Measurements from ENCODE around the gene ZSWIM5.

The ZSWIM5 gene

GRCh38 chr1:45033356-45033755, 173.0 kb downstream of the ZSWIM5 start:
- Histone ChIP-seq H3K36me3 (ENCODE audit: control insufficient read depth, insufficient read depth, low read length) (no peaks in the 10 kb centered on the region), H3K4me3 (replicated peaks; ENCODE audit: low read depth, low read length) (no peak overlapping the region), H3K27me3 (replicated peaks; ENCODE audit: control insufficient read depth, insufficient read depth, low read length) (no peaks in the 10 kb centered on the region)
- peak; percentile 37 for DNase-seq (ENCODE audit: extremely low read depth, insufficient read length)
- TF ChIP-seq CTCF (IDR thresholded peaks at IDR 0.05; ENCODE audit: insufficient read depth, low read length, poor library complexity, severe bottlenecking) = no peak

GRCh38 chr1:45032837-45033236, 173.6 kb downstream of the ZSWIM5 start:
- no peaks in the 10 kb centered on the region for H3K27me3 ChIP-seq (replicated peaks; ENCODE audit: control insufficient read depth, insufficient read depth, low read length)
- no peak overlapping the region for H3K4me3 ChIP-seq (replicated peaks; ENCODE audit: low read depth, low read length)
- no peak for TF ChIP-seq CTCF (IDR thresholded peaks at IDR 0.05; ENCODE audit: insufficient read depth, low read length, poor library complexity, severe bottlenecking)
- DNase-seq (ENCODE audit: extremely low read depth, insufficient read length) = no peak
- no peaks in the 10 kb centered on the region for H3K36me3 ChIP-seq (ENCODE audit: control insufficient read depth, insufficient read depth, low read length)

- H3K27me3 ChIP-seq (replicated peaks; ENCODE audit: control insufficient read depth, insufficient read depth, low read length) = no peaks in the 10 kb centered on the region
- H3K4me3 ChIP-seq (replicated peaks; ENCODE audit: low read depth, low read length) = no peak overlapping the region
- DNase-seq (ENCODE audit: extremely low read depth, insufficient read length) = no peak
- no peak for TF ChIP-seq CTCF (IDR thresholded peaks at IDR 0.05; ENCODE audit: insufficient read depth, low read length, poor library complexity, severe bottlenecking)
- H3K36me3 ChIP-seq (ENCODE audit: control insufficient read depth, insufficient read depth, low read length) = no peaks in the 10 kb centered on the region
Observed at GRCh38 chr1:45026446-45026845, 180.0 kb downstream of the ZSWIM5 start.

- no peak for DNase-seq (ENCODE audit: extremely low read depth, insufficient read length)
- no peaks in the 10 kb centered on the region for H3K36me3 ChIP-seq (ENCODE audit: control insufficient read depth, insufficient read depth, low read length)
- TF ChIP-seq CTCF (IDR thresholded peaks at IDR 0.05; ENCODE audit: insufficient read depth, low read length, poor library complexity, severe bottlenecking) = no peak
- no peaks in the 10 kb centered on the region for H3K27me3 ChIP-seq (replicated peaks; ENCODE audit: control insufficient read depth, insufficient read depth, low read length)
- no peak overlapping the region for H3K4me3 ChIP-seq (replicated peaks; ENCODE audit: low read depth, low read length)
Observed at GRCh38 chr1:45023663-45024062, 182.7 kb downstream of the ZSWIM5 start.

- DNase-seq (ENCODE audit: extremely low read depth, insufficient read length) = peak; percentile 40
- Histone ChIP-seq H3K36me3 (ENCODE audit: control insufficient read depth, insufficient read depth, low read length) (peaks cover 7% of the 10 kb centered on the region), H3K4me3 (replicated peaks; ENCODE audit: low read depth, low read length) (no peak overlapping the region), H3K27me3 (replicated peaks; ENCODE audit: control insufficient read depth, insufficient read depth, low read length) (no peaks in the 10 kb centered on the region)
- peak; percentile 88 for TF ChIP-seq CTCF (IDR thresholded peaks at IDR 0.05; ENCODE audit: insufficient read depth, low read length, poor library complexity, severe bottlenecking)
Observed at GRCh38 chr1:45018599-45019230, 187.7 kb downstream of the ZSWIM5 start.

- no peak for DNase-seq (ENCODE audit: extremely low read depth, insufficient read length)
- Histone ChIP-seq H3K27me3 (replicated peaks; ENCODE audit: control insufficient read depth, insufficient read depth, low read length) (no peaks in the 10 kb centered on the region), H3K36me3 (ENCODE audit: control insufficient read depth, insufficient read depth, low read length) (peaks cover 7% of the 10 kb centered on the region), H3K4me3 (replicated peaks; ENCODE audit: low read depth, low read length) (no peak overlapping the region)
- no peak for TF ChIP-seq CTCF (IDR thresholded peaks at IDR 0.05; ENCODE audit: insufficient read depth, low read length, poor library complexity, severe bottlenecking)
Observed at GRCh38 chr1:45016767-45017166, 189.6 kb downstream of the ZSWIM5 start.
